ENCODE results near the gene PRKD1. TPM values are rescaled to one million over a fixed set of nuclear protein-coding genes. Genes with fewer than 3 reads are reported as not detected.
A peak's percentile ranks its signal among the peaks of the same experiment; 100 is the strongest.
"Not testable (repeated sequence)": the region's sequence is repeated elsewhere in the genome, so short reads cannot be mapped to it uniquely, and the experiment has no call there.

The PRKD1 gene
- total RNA-seq, 1 donor from 2014 or later, result 13.5 TPM

DNA sequence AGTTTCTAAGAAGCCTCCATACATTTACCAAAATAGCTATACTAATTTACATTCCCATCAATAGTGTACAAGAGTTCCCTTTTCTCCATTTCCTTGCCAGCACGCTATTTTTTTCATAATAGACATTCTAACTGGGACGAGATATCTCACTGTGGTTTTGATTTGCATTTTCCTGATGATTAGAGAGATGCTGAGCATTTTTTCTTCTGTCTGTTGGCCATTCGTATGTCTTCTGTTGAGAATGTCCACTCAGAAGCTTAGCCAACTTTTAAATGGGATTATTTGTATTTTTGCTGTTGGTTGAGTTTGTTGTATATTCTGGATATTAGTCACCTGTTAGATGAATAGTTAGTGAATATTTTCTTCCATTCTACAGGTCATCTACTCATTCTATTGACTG is 144.1 kb downstream of the PRKD1 start:
- no peaks in the 10 kb centered on the region for H3K27me3 Mint-ChIP-seq (ENCODE audit: low read depth)
- DNase-seq (ENCODE audit: low read depth, low spot score), result no peak
- peaks cover 12% of the 10 kb centered on the region for H3K4me1 Mint-ChIP-seq
- peaks cover 7% of the 10 kb centered on the region for H3K36me3 Mint-ChIP-seq (ENCODE audit: low read depth)
- TF ChIP-seq, protein P1, sequence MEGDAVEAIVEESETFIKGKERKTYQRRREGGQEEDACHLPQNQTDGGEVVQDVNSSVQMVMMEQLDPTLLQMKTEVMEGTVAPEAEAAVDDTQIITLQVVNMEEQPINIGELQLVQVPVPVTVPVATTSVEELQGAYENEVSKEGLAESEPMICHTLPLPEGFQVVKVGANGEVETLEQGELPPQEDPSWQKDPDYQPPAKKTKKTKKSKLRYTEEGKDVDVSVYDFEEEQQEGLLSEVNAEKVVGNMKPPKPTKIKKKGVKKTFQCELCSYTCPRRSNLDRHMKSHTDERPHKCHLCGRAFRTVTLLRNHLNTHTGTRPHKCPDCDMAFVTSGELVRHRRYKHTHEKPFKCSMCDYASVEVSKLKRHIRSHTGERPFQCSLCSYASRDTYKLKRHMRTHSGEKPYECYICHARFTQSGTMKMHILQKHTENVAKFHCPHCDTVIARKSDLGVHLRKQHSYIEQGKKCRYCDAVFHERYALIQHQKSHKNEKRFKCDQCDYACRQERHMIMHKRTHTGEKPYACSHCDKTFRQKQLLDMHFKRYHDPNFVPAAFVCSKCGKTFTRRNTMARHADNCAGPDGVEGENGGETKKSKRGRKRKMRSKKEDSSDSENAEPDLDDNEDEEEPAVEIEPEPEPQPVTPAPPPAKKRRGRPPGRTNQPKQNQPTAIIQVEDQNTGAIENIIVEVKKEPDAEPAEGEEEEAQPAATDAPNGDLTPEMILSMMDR (conservative IDR thresholded peaks at IDR 0.05), result no peak
- H3K4me3 Mint-ChIP-seq, result no peak overlapping the region
- H3K27ac Mint-ChIP-seq (ENCODE audit: unreplicated experiment), result no peak overlapping the region
- H3K9me3 Mint-ChIP-seq, result peaks cover 17% of the 10 kb centered on the region

DNA sequence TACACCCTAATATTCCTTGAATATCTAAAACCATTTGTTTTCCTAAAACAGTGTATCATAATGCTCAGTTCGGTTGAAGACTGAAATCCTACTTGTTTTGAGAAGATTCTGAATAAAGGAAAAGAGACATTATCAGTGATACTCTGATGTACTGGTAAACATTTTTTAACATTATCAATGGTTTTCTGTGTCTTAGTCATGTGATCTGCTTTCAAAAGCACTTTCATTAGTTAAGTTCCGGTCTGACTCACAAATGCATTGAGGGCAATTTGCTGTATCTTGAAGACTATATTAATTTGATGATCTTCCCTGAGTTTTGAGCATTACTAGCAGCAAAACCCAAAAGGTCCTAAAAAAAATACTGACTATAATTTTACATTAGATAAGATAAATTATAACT is 145.6 kb downstream of the PRKD1 start:
- Mint-ChIP-seq H3K4me1 (peaks cover 10% of the 10 kb centered on the region), H3K4me3 (no peak overlapping the region), H3K27ac (ENCODE audit: unreplicated experiment) (no peak overlapping the region), H3K9me3 (peaks cover 22% of the 10 kb centered on the region), H3K36me3 (ENCODE audit: low read depth) (peaks cover 18% of the 10 kb centered on the region), H3K27me3 (ENCODE audit: low read depth) (no peaks in the 10 kb centered on the region)
- DNase-seq (ENCODE audit: low read depth, low spot score), result no peak
- TF ChIP-seq, protein P1 (conservative IDR thresholded peaks at IDR 0.05), result no peak

DNA sequence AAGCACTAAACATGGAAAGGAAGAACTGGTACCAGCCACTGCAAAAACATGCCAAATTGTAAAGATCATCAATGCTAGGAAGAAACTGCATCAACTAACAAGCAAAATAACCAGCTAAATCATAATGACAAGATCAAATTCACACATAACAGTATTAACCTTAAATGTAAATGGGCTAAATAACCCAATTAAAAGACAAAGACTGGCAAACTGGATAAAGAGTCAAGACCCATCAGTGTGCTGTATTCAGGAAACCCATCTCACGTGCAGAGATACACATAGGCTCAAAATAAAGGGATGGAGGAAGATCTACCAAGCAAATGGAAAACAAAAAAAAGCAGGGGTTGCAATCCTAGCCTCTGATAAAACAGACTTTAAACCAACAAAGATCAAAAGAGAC is 150.5 kb downstream of the PRKD1 start:
- not testable (repeated sequence) for H3K4me3 Mint-ChIP-seq; DNase-seq (ENCODE audit: low read depth, low spot score); H3K27ac Mint-ChIP-seq (ENCODE audit: unreplicated experiment); H3K27me3 Mint-ChIP-seq (ENCODE audit: low read depth); H3K4me1 Mint-ChIP-seq
- H3K36me3 Mint-ChIP-seq (ENCODE audit: low read depth), result peaks cover 29% of the 10 kb centered on the region
- H3K9me3 Mint-ChIP-seq, result peaks cover 14% of the 10 kb centered on the region

DNA sequence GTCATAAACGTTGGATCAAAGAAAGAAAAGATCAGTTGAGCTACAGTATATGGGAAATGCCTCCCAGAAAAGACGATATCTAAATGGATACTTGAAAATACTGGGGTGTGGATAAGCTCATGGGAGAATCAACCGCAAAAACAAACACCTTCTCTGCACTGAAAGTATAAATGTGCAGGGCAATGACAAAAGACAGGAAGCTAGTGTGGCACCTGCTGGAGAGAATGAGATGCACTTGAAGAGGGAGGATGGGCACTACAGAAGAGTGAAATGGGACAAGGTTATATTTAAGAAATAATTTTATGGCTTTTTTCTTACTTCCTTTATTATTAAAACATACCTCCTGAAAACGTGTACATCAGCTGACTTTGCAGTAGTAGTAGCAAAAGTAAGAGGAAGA is 153.7 kb downstream of the PRKD1 start:
- no peak overlapping the region for H3K4me3 Mint-ChIP-seq
- H3K27me3 Mint-ChIP-seq (ENCODE audit: low read depth), result no peaks in the 10 kb centered on the region
- H3K9me3 Mint-ChIP-seq, result peaks cover 17% of the 10 kb centered on the region
- H3K4me1 Mint-ChIP-seq, result no peaks in the 10 kb centered on the region
- TF ChIP-seq, protein P1 (conservative IDR thresholded peaks at IDR 0.05), result no peak
- no peak overlapping the region for H3K27ac Mint-ChIP-seq (ENCODE audit: unreplicated experiment)
- H3K36me3 Mint-ChIP-seq (ENCODE audit: low read depth), result peaks cover 29% of the 10 kb centered on the region
- DNase-seq (ENCODE audit: low read depth, low spot score), result no peak

DNA sequence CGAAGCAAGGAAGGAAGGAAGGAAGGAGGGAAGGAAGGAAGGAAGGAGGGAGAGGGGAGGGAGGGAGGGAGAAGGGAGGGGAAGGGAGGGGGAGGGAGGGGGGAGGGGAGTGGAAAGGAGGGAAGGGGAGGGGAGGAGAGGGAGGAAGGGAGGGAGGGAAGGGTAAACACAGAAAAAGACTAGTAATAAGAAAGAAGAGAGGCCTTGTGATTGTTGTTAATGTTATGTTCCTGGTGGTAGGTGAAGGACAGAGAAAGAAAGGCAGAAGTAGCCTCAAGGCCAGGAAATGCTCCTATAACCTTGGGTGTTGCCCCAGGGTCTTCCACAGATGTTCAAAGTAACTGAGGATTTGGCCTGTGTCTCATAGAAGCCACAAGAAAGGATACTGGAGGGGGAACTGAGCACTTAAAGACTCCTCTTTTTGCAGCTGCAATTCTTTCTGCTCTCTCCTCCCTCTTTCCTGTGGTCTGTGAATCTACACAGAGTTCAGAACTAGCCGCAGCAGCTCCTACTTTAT is 164.2 kb downstream of the PRKD1 start:
- Mint-ChIP-seq H3K27ac (ENCODE audit: unreplicated experiment) (peak overlapping the region; percentile 83), H3K4me1 (peaks cover 24% of the 10 kb centered on the region), H3K36me3 (ENCODE audit: low read depth) (no peaks in the 10 kb centered on the region), H3K4me3 (no peak overlapping the region), H3K27me3 (ENCODE audit: low read depth) (no peaks in the 10 kb centered on the region), H3K9me3 (no peaks in the 10 kb centered on the region)
- no peak for DNase-seq (ENCODE audit: low read depth, low spot score)
- TF ChIP-seq, protein P1 (conservative IDR thresholded peaks at IDR 0.05), result no peak

DNA sequence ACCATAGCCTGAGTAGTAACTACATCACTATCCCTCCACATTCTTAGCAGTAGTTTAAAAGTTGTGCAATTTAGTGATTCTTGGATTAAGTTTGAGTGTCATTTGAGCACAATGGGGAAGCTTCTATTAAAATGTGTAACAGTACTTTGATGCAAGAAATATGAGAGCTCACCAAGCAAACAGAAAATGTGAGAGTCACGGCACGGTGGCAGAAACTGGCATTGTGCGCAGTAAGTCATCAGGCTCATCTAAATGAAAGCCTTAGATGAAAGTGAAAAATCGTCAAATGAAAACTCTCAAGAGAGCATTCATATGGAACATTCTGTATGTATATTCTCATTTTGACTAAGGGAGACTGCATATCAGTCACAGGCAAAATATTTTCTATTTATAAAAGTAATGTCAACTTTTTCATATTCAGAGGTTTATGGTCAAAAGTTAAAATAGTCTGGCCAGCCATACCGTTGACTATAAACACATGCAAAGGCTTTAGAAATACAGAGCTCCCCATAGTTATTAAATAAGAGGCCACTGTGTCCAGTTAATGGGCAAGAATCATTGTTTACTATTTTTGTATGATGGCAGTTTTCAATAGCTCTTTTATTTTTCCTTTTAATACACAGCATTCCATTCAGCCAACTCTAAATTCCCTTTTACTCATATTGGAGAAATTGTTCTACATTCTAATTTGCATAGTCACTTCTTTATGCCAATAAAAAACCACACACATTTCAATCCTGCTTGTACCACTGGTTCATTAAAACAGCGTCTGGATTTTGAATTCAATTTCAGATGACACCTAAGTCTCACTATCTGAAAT is 167.9 kb downstream of the PRKD1 start:
- no peak overlapping the region for H3K4me3 Mint-ChIP-seq
- no peak overlapping the region for H3K27ac Mint-ChIP-seq (ENCODE audit: unreplicated experiment)
- no peak for DNase-seq (ENCODE audit: low read depth, low spot score)
- H3K9me3 Mint-ChIP-seq, result no peaks in the 10 kb centered on the region
- TF ChIP-seq, protein P1 (conservative IDR thresholded peaks at IDR 0.05), result no peak
- no peaks in the 10 kb centered on the region for H3K27me3 Mint-ChIP-seq (ENCODE audit: low read depth)
- H3K36me3 Mint-ChIP-seq (ENCODE audit: low read depth), result no peaks in the 10 kb centered on the region
- peaks cover 31% of the 10 kb centered on the region for H3K4me1 Mint-ChIP-seq

Measured in neural crest cell (in vitro differentiated cells).